Heart right ventricle (tissue), 16 donors: Measurements from ENCODE around the gene CLCN7. TPM values are rescaled to one million over a fixed set of nuclear protein-coding genes. Genes with fewer than 3 reads are reported as not detected.
A peak's percentile ranks its signal among the peaks of the same experiment; 100 is the strongest.

ENCODE experiments used
- ATAC-seq, 8 donors: fragments of 200-7000 bp; cut with Tn5 transposase; one replicate each; pipeline ENCODE4 v1.9.1; 2020; ENCODE audit warnings: mild to moderate bottlenecking in 8 of 8, moderate library complexity in 8 of 8, moderate number of reproducible peaks in 1 of 8
- DNase-seq, 2 donors: peaks; one replicate each; pipeline ENCODE4 v3.0.0-alpha.2; 2020
- H3K27ac ChIP-seq, 10 donors: fragments of 200-600 bp; sonication (generic) in 2 of 10; one replicate each; pipeline versions ENCODE4 v1.5.0 to v1.8.0; 2020 to 2022; ENCODE audit warnings: mild to moderate bottlenecking in 3 of 10
- H3K27me3 ChIP-seq, 7 donors: fragments of 200-600 bp; one replicate each; pipeline ENCODE4 v1.8.0; 2021 to 2022; ENCODE audit warnings: mild to moderate bottlenecking in 2 of 7
- H3K36me3 ChIP-seq, 9 donors: fragments of 200-600 bp; sonication (generic) in 1 of 9; one replicate each; pipeline versions ENCODE4 v1.5.0 to v1.8.0; 2020 to 2022; ENCODE audit warnings: mild to moderate bottlenecking in 2 of 9
- H3K4me1 ChIP-seq, 9 donors: fragments of 200-600 bp; sonication (generic) in 1 of 9; one replicate each; pipeline versions ENCODE4 v1.5.0 to v1.8.0; 2020 to 2022; ENCODE audit warnings: mild to moderate bottlenecking in 4 of 9
- H3K4me3 ChIP-seq, 10 donors: fragments of 200-600 bp; sonication (generic) in 2 of 10; one replicate each; pipeline versions ENCODE4 v1.5.0 to v1.8.0; 2020 to 2022; ENCODE audit warnings: mild to moderate bottlenecking in 7 of 10, moderate library complexity in 2 of 10
- H3K9me3 ChIP-seq, 11 donors: fragments of 200-600 bp in 10 of 11; sonication (generic) in 2 of 11; one replicate each; pipeline versions ENCODE4 v1.5.0 to v1.8.0; 2013 to 2022; ENCODE audit warnings: mild to moderate bottlenecking in 2 of 11, control low read depth in 1 of 11, moderate library complexity in 1 of 11
- CTCF ChIP-seq, 9 donors: fragments of 200-600 bp; sonication (generic) in 2 of 9; IDR thresholded peaks; one replicate each; pipeline versions ENCODE4 v1.5.0 to v1.8.0; 2021 to 2022; ENCODE audit warnings: antibody characterized with exemption in 9 of 9, mild to moderate bottlenecking in 5 of 9, moderate library complexity in 1 of 9
- WGBS, 2 donors: extraction: QIAGEN DNeasy Blood & Tissue Kit; methylation state at CpG; one replicate each; pipeline ENCODE4 v1.1.7; 2013; ENCODE audit warnings: inconsistent platforms in 1 of 2; 5-methylcytosine and 5-hydroxymethylcytosine counted together
- intact Hi-C, 10 donors: fragments of 100-400 bp; cut with DNase I; formaldehyde crosslinking; loops; one replicate each; pipeline versions ENCODE4 v1.11.1 to v1.14.2; 2022
- polyA plus RNA-seq, 2 donors: library from polyadenylated mRNA; stranded (reverse); fragments of 200-250 nt; gene quantifications; one replicate each; pipeline ENCODE4 v1.2.3, GENCODE V29; 2013
- total RNA-seq, 10 donors: library from RNA; stranded (reverse); fragmentation: NEBNext Ultra II Directional in 3 of 10; extraction: Animal tissue kit (Norgen Biotek cat#: 25700) in 3 of 10; gene quantifications; one replicate each; pipeline versions ENCODE4 v1.2.1 to v1.2.4, GENCODE V29; 2021 to 2023
- donor health status: Arrhythmogenic right ventricular cardiomyopathy.
- donor health status: ischemic (EF 13 %, LVEDD 7.1; RV severe dilation, severe dysfunction).
- donor health status: healthy with polysubstance abuse.
- donor health status: DM: no; HTN: yes; CAD: no.
- donor health status: DM: no; HTN: no; CAD: no.
- donor health status: ischemic (EF 25% LVEDD 6.9; RV normal size, moderate dysfunction).
- donor health status: ischemic (EF 25% LVEDD 5.7; RV mildly dilated, moderate dysfunction).
- donor health status: healthy.
- donor health status: DM: yes; HTN: yes; CAD: no.
- donor health status: Ischemic cardiomyopathy.
- donor health status: ischemic (EF 35%, LVEDD 5.7; RV mildly dilated, moderate dysfunction).
- donor health status: nonischemic (EF 11% LVEDD 7.7; RV severe dilation, severe dysfunction).
- donor health status: DM: yes; HTN: yes; CAD: no.
- donor health status: PGD.
- donor health status: ischemic (EF 29% LVEDD 5.4; RV normal size, mild dysfunction).
- donor health status: nonischemic (EF 23%, LVEDD 6.1; RV moderate dilation, normal function).

CLCN7 gene
- total and polyA plus RNA-seq, 12 donors, result 29.5 to 60.6 (median 35.1) TPM

GRCh38 chr16:1430759-1431496 is 43.9 kb downstream of the CLCN7 start, which contains the start of gene PERCC1:
TSS of gene PERCC1 (plus strand) at chr16:1431078. CDS start at chr16:1432594, 1,516 bp downstream.
- no peak for TF ChIP-seq CTCF (IDR thresholded peaks at IDR 0.05)
- H3K27ac ChIP-seq, result peak within 1 kb of the TSS in 8 of 10 donors; percentile 65 to 87 (median 78)

GRCh38 chr16:1430214-1430758 is 44.5 kb downstream of the CLCN7 start:
- peaks cover 0 to 6% (median 0%) of the 10 kb centered on the region in 7 donors for H3K27me3 ChIP-seq
- no peak for TF ChIP-seq CTCF (IDR thresholded peaks at IDR 0.05)
- intact Hi-C loops, result no loop called here
- peaks cover 0 to 16% (median 6%) of the 10 kb centered on the region in 9 donors for H3K4me1 ChIP-seq
- peak overlapping the region in 1 of 10 donors; percentile 1 for H3K27ac ChIP-seq
- peaks cover 0 to 5% (median 0%) of the 10 kb centered on the region in 9 donors for H3K36me3 ChIP-seq
- H3K9me3 ChIP-seq, result no peaks in the 10 kb centered on the region
- DNase-seq (no peak), ATAC-seq (no peak)
- WGBS, 2 donors, result 63 to 64% methylated on average over 13 to 14 of the region's 14 CpGs
- no peak overlapping the region for H3K4me3 ChIP-seq

More at GRCh38 chr16:1430759-1431496, 43.9 kb downstream of the CLCN7 start, which contains the start of gene PERCC1:
- Histone ChIP-seq H3K4me3 (peak within 1 kb of the TSS in 6 of 10 donors; percentile 41 to 59 (median 50)), H3K4me1 (peaks cover 0 to 16% (median 6%) of the 10 kb centered on the region in 9 donors), H3K9me3 (no peaks in the 10 kb centered on the region), H3K27me3 (peaks cover 0 to 6% (median 0%) of the 10 kb centered on the region in 7 donors), H3K36me3 (peaks cover 0 to 7% (median 0%) of the 10 kb centered on the region in 9 donors)
- 52 to 55% methylated on average over 35 of the region's 35 CpGs for WGBS, 2 donors
- intact Hi-C loops, result no loop called here
- ATAC-seq, result no peak
- DNase-seq, result no peak

GRCh38 chr16:1429631-1430030 is 45.2 kb downstream of the CLCN7 start:
- no peaks in the 10 kb centered on the region for H3K9me3 ChIP-seq
- 90 to 92% methylated on average over 13 of the region's 13 CpGs for WGBS, 2 donors
- H3K4me3 ChIP-seq, result no peak overlapping the region
- DNase-seq (no peak), ATAC-seq (no peak)
- intact Hi-C loops, result loop anchor here in 2 of 10 donors (5.0 to 10.0 kb wide), 3 partner anchors 43 to 115 kb away; partner anchors contain the start of gene CLCN7 (in 1 of the 2)
- no peak for TF ChIP-seq CTCF (IDR thresholded peaks at IDR 0.05)
- H3K4me1 ChIP-seq, result peaks cover 0 to 16% (median 6%) of the 10 kb centered on the region in 9 donors
- no peak overlapping the region for H3K27ac ChIP-seq
- H3K27me3 ChIP-seq, result peaks cover 0 to 6% (median 0%) of the 10 kb centered on the region in 7 donors
- H3K36me3 ChIP-seq, result no peaks in the 10 kb centered on the region

GRCh38 chr16:1429012-1429411 is 45.8 kb downstream of the CLCN7 start:
- H3K9me3 ChIP-seq, result no peaks in the 10 kb centered on the region
- DNase-seq (no peak), ATAC-seq (no peak)

More at GRCh38 chr16:1429012-1429411, 45.8 kb downstream of the CLCN7 start:
- peak overlapping the region in 1 of 10 donors; percentile 50 for H3K27ac ChIP-seq
- H3K4me1 ChIP-seq, result peaks cover 0 to 16% (median 6%) of the 10 kb centered on the region in 9 donors
- intact Hi-C loops, result loop anchor here in 2 of 10 donors (5.0 to 10.0 kb wide), 3 partner anchors 43 to 116 kb away; partner anchors contain the start of gene CLCN7 (in 1 of the 2)
- peak overlapping the region in 1 of 10 donors; percentile 5 for H3K4me3 ChIP-seq
- H3K27me3 ChIP-seq, result peaks cover 0 to 6% (median 0%) of the 10 kb centered on the region in 7 donors
- no peaks in the 10 kb centered on the region for H3K36me3 ChIP-seq
- WGBS, 2 donors, result 90 to 95% methylated on average over 11 of the region's 11 CpGs
- TF ChIP-seq CTCF (IDR thresholded peaks at IDR 0.05), result no peak
